Endodermal cell (in vitro differentiated cells): ENCODE results near the gene PLET1. TPM values are rescaled to one million over a fixed set of nuclear protein-coding genes. Genes with fewer than 3 reads are reported as not detected.

Experiments used
- DNase-seq: peaks from one replicate; pipeline ENCODE4 v3.0.0-alpha.2; 2017
- H3K27ac ChIP-seq: 2 replicates; pipeline ENCODE4 v1.5.1; 2013; ENCODE audit warnings: mild to moderate bottlenecking, low read depth, low read length, moderate library complexity
- H3K27me3 ChIP-seq: 2 replicates; pipeline ENCODE4 v1.6.1; 2013; ENCODE audit warnings: mild to moderate bottlenecking, low read length, moderate library complexity; ENCODE audit not compliant: insufficient read depth, control insufficient read depth, poor library complexity, severe bottlenecking
- H3K36me3 ChIP-seq: 2 replicates; pipeline ENCODE4 v1.7.0; 2013; ENCODE audit warnings: mild to moderate bottlenecking, low read length, moderate library complexity; ENCODE audit not compliant: control insufficient read depth, insufficient read depth
- H3K4me1 ChIP-seq: one replicate; pipeline ENCODE4 v1.7.0; 2013; ENCODE audit warnings: low read length; ENCODE audit not compliant: control insufficient read depth, insufficient read depth
- H3K4me3 ChIP-seq: 2 replicates; pipeline ENCODE4 v1.5.1; 2013; ENCODE audit warnings: mild to moderate bottlenecking, low read length, moderate library complexity
- H3K9ac ChIP-seq: 2 replicates; pipeline ENCODE4 v1.6.1; 2013; ENCODE audit warnings: mild to moderate bottlenecking, low read length, moderate library complexity; ENCODE audit not compliant: poor library complexity, severe bottlenecking; ENCODE audit errors: extremely low read depth
- H3K9me3 ChIP-seq: 2 replicates; pipeline ENCODE4 v1.6.1; 2013; ENCODE audit warnings: mild to moderate bottlenecking, low read length, moderate library complexity; ENCODE audit not compliant: control insufficient read depth
- H3K27ac Mint-ChIP-seq: 2 replicates; pipeline ENCODE4 v1.8.0; 2020; ENCODE audit warnings: mixed read lengths
- H3K27me3 Mint-ChIP-seq: 2 replicates; pipeline ENCODE4 v1.8.0; 2021; ENCODE audit warnings: mild to moderate bottlenecking, mixed read lengths; ENCODE audit not compliant: insufficient read depth
- H3K36me3 Mint-ChIP-seq: 2 replicates; pipeline ENCODE4 v1.8.0; 2020; ENCODE audit warnings: low read depth, mixed read lengths
- H3K4me1 Mint-ChIP-seq: 2 replicates; pipeline ENCODE4 v1.8.0; 2020; ENCODE audit warnings: mixed read lengths
- H3K4me3 Mint-ChIP-seq: 2 replicates; pipeline ENCODE4 v1.8.0; 2020; ENCODE audit warnings: mild to moderate bottlenecking, moderate library complexity, mixed read lengths
- H3K9me3 Mint-ChIP-seq: 2 replicates; pipeline ENCODE4 v1.8.0; 2020; ENCODE audit warnings: mild to moderate bottlenecking, mixed read lengths
- CTCF ChIP-seq: fragments of 200-600 bp; sonication (generic); conservative IDR thresholded peaks from 2 replicates; pipeline ENCODE4 v1.5.0; 2021; ENCODE audit warnings: antibody characterized with exemption, mild to moderate bottlenecking
- WGBS, 2 experiments: methylation state at CpG; one replicate each; pipeline versions ENCODE4 v1.1.5 to v1.1.7; 2013; ENCODE audit warnings: missing lambda C conversion rate in 2 of 2, mixed read lengths in 1 of 2; ENCODE audit not compliant: insufficient coverage in 1 of 2, insufficient read length in 1 of 2; 5-methylcytosine and 5-hydroxymethylcytosine counted together
- total RNA-seq, 2 donors: library from RNA; stranded (reverse); fragmentation: NEBNext Ultra II Directional in 1 of 2; extraction: Animal tissue kit (Norgen Biotek cat#: 25700) in 1 of 2; gene quantifications; 2 replicates in 1 of 2; 3 replicates in 1 of 2; pipeline ENCODE4 v1.2.1, GENCODE V29; 2021

Gene PLET1
- total RNA-seq, 2 donors from 2014 or later: not detected

GRCh38 chr11:112226062-112226830 lies 34.4 kb downstream of the PLET1 start, which contains the start of gene PTS:
TSS of gene PTS (plus strand) at chr11:112226428. CDS start at chr11:112226444, 16 bp downstream.
- 0 to 1% methylated on average over 28 to 67 of the region's 70 CpGs for WGBS, 2 experiments
- H3K36me3 Mint-ChIP-seq: peaks cover 29% of the 10 kb centered on the region
- H3K27ac Mint-ChIP-seq: peak within 1 kb of the TSS; percentile 93
- Histone ChIP-seq H3K9ac (peak within 1 kb of the TSS; percentile 77), H3K27me3 (peaks cover 20% of the 10 kb centered on the region), H3K4me1 (no peaks in the 10 kb centered on the region), H3K9me3 (no peaks in the 10 kb centered on the region), H3K4me3 (peak within 1 kb of the TSS; percentile 93), H3K36me3 (peaks cover 31% of the 10 kb centered on the region), H3K27ac (peak within 1 kb of the TSS; percentile 37)
- H3K4me3 Mint-ChIP-seq: peak within 1 kb of the TSS; percentile 84
- H3K27me3 Mint-ChIP-seq: peaks cover 22% of the 10 kb centered on the region
- no peak for TF ChIP-seq CTCF
- no peaks in the 10 kb centered on the region for H3K9me3 Mint-ChIP-seq
- H3K4me1 Mint-ChIP-seq: peaks cover 8% of the 10 kb centered on the region
- DNase-seq: peak; percentile 93

GRCh38 chr11:112225753-112226061 lies 35.0 kb downstream of the PLET1 start:
- Histone ChIP-seq H3K27ac (no peak overlapping the region), H3K4me3 (peak overlapping the region; percentile 93), H3K9me3 (no peaks in the 10 kb centered on the region), H3K27me3 (peaks cover 20% of the 10 kb centered on the region), H3K36me3 (peaks cover 26% of the 10 kb centered on the region), H3K9ac (peak overlapping the region; percentile 77), H3K4me1 (no peaks in the 10 kb centered on the region)
- Mint-ChIP-seq H3K9me3 (no peaks in the 10 kb centered on the region), H3K4me1 (peaks cover 8% of the 10 kb centered on the region), H3K27me3 (peaks cover 22% of the 10 kb centered on the region), H3K36me3 (peaks cover 24% of the 10 kb centered on the region), H3K27ac (peak overlapping the region; percentile 93), H3K4me3 (peak overlapping the region; percentile 84)
- 48% methylated on average over 6 of the region's 8 CpGs; no CpG with 5 or more reads in 1 of the 2 experiments for whole genome bisulfite sequencing, 2 experiments
- TF ChIP-seq CTCF: no peak
- no peak for DNase-seq

GRCh38 chr11:112223754-112224532 lies 36.7 kb downstream of the PLET1 start:
- no peak overlapping the region for H3K27ac ChIP-seq
- no peaks in the 10 kb centered on the region for H3K9me3 Mint-ChIP-seq
- H3K9me3 ChIP-seq: no peaks in the 10 kb centered on the region
- H3K36me3 Mint-ChIP-seq: peaks cover 7% of the 10 kb centered on the region
- DNase-seq: no peak
- H3K4me3 Mint-ChIP-seq: no peak overlapping the region
- peaks cover 22% of the 10 kb centered on the region for H3K27me3 Mint-ChIP-seq
- 80 to 90% methylated on average over 5 of the region's 5 CpGs for WGBS, 2 experiments
- peaks cover 8% of the 10 kb centered on the region for H3K36me3 ChIP-seq
- H3K4me1 Mint-ChIP-seq: peaks cover 8% of the 10 kb centered on the region
- no peak overlapping the region for H3K9ac ChIP-seq
- H3K4me1 ChIP-seq: no peaks in the 10 kb centered on the region
- TF ChIP-seq CTCF: no peak
- no peak overlapping the region for H3K4me3 ChIP-seq
- H3K27ac Mint-ChIP-seq: no peak overlapping the region
- H3K27me3 ChIP-seq: peaks cover 20% of the 10 kb centered on the region
